Uterus (tissue), 2 donors: ENCODE results near the gene ZHX3.

Experiments used
- CTCF ChIP-seq, 4 experiments: fragments of 200-600 bp in 2 of 4; fragments of 450-650 bp in 2 of 4; sonication (generic) in 2 of 4; IDR thresholded peaks; one replicate each; pipeline ENCODE4 v1.5.1; 2016 to 2019; ENCODE audit warnings: antibody characterized with exemption in 4 of 4, mild to moderate bottlenecking in 2 of 4, moderate library complexity in 1 of 4
- POLR2A ChIP-seq, 2 donors: fragments of 450-650 bp; IDR thresholded peaks; one replicate each; pipeline ENCODE4 v1.6.1; 2016; ENCODE audit warnings: antibody characterized with exemption in 2 of 2, mild to moderate bottlenecking in 1 of 2, moderate library complexity in 1 of 2

GRCh38 chr20:41224281-41224680 is 93.2 kb downstream of the ZHX3 start:
- TF ChIP-seq CTCF (IDR thresholded peaks at IDR 0.05) (no peak), POLR2A (IDR thresholded peaks at IDR 0.05) (no peak)
